Activated T-cell treated with anti-CD3 and anti-CD28 coated beads for 24 hours (primary cell): ENCODE data around the gene NUDT22.
"Not testable (repeated sequence)": the region's sequence is repeated elsewhere in the genome, so short reads cannot be mapped to it uniquely, and the experiment has no call there.

Experiments used
- DNase-seq: peaks from one replicate; pipeline ENCODE4 v3.0.0-alpha.2; 2020; ENCODE audit warnings: low read depth

NUDT22 gene

DNA sequence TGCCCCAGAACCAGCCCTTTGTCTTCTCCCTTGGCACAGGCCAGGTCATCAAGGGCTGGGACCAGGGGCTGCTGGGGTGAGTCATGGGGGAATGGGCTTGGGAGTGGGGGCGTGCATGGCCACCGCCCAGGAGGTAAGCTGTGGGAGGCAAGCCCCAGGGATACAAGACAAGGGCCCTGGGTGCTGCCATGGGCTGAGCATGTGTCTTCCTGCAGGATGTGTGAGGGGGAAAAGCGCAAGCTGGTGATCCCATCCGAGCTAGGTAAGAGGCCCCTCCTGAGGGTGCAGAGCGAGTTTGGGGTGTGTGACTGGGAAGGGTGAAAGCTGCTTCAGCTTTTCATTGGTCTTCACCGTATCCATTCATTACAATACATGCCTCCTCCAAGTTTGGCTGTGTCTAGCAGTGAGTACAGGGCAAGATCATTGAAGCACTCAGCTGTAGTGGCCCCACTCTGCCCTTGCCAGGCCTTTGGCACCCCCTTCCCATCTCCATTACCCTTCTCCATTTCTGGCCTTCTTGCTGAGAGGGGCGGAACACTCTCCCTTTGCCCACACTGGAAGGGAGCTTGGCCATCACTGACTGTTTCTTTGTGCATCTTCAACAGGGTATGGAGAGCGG is 17.3 kb downstream of the NUDT22 start:
- DNase-seq = no peak

- no peak for DNase-seq
Measured at GRCh38 chr11:64244107-64244506, 18.0 kb downstream of the NUDT22 start.

- DNase-seq = no peak
Measured at GRCh38 chr11:64244966-64245365, 18.9 kb downstream of the NUDT22 start.

- no peak for DNase-seq
Measured at GRCh38 chr11:64245401-64245796, 19.3 kb downstream of the NUDT22 start.

DNA sequence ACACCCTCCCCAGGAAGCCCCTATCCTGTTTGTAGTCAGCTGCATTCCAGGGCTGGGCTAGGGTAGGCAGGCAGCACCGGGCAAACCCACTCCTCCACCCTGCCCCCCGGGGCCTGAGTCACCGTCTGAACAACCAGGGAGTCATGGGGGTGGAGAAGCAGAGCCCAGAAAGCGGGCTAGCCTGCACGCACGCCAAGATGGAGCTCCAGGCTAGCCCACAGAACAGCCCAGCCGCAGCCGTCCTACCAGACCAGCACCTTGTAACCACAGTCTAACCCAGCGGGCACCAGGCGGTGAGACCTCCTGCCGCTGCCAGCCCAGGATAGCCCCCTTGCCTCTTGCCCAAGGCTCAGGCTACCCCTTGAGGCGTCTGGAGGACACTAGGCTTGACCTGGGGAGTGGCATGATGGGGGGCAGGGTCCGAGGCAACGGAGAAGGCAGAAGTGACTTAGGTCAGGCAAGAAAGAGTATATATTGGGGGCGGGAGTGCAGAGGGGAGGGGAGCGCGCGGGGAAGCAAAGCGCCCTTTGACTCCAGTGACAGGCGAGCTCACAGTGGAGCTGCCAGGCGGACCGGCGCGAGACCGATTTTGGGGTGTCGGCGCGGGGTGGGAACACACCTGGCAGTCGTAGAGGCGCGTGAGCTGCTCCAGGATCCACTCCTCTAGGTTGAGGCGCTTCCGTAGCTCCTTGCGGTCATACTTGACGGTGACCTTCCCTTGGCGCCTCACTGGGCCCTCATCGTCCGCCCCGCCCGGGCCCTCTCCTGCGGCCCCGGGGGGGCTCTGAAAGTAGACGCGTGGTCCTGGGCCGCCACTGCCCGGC is 19.9 kb downstream of the NUDT22 start:
- peak; percentile 74 for DNase-seq

GRCh38 chr11:64246621-64246870 is 20.5 kb downstream of the NUDT22 start:
- not testable (repeated sequence) for DNase-seq

DNA sequence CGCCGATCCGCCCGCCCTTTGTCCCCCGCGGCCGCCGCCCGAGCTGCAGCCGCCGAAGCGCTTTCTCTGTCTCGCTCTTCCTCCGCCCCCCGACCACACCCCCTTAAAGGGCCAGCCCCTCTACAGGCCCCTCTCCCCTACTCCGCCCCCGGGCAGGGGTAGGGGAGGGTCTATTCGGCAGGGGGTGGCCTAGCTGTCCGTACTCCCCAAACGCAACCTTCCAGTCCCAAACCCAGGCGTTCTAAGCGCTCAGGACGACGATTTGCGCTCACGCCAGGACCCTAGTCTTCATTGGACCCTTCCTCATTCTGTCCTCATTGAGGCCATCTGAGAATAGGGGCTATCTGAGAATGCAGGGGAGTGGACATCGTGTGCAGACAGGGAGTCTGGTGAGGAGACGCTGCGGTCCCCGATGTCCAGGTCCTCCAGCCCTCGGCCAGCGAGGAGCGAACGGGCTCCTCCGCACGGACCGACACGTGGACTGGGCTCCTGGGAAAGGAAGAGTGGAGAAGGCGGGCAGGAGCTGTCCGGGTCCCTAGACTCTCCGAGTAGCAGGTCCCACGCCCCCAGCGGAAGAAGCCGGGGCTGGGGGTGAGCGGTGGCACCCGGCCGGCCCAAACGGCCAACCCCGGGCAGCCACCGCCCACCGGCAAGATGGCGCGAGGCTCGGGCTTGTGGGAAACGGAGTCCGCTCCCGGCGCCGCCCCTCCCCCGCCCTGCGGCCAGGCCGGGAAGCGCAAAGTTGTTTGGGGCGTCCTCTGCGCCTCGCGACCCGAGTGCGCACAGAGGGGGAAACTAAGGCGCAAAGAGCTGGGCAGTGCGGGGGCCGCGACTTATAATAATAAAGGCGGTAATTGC is 21.0 kb downstream of the NUDT22 start, which contains the start of gene PPP1R14B:
Gene PPP1R14B (minus strand): TSS at position 73 of the 858 bp plus-strand sequence. CDS start 270 bp downstream, outside the sequence.
- DNase-seq = peak; percentile 76

DNA sequence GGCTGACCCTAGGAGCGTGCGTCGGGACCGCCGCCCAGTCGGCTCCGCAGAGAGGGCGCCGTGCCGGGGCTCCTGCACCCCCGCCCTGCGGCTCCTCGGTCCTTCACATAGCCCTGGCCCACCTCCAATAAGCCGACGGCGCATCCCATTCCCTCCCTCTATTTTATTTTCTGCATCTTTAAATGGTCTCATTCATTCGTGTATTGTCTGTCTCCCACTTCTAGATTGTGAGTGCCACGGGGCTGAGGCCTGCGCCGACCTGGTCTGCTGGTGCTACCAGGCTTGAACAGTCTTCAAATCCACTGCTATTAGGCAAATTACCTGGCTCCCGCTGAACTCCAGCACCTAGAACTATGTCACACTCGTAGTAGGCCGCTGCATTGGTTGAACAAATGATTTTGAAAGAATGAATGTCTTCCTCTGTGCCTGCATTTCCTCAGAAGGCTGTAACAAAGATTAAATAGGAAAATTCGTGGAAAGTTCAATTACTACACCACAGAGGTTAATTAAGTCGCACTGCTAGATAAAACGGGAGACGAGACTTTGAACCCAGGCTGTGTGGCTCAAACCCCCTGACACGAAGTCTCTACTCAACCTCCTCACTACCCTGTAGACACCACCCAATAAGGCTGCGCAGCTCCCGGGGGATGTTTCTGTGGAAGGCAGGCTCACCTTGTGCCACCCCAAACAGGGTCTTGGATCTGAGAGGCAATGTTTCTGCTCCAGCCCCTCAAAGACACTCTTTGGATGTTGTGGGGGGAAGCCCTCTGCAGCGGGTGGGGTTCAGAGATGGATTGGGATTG is 21.9 kb downstream of the NUDT22 start:
- no peak for DNase-seq

DNA sequence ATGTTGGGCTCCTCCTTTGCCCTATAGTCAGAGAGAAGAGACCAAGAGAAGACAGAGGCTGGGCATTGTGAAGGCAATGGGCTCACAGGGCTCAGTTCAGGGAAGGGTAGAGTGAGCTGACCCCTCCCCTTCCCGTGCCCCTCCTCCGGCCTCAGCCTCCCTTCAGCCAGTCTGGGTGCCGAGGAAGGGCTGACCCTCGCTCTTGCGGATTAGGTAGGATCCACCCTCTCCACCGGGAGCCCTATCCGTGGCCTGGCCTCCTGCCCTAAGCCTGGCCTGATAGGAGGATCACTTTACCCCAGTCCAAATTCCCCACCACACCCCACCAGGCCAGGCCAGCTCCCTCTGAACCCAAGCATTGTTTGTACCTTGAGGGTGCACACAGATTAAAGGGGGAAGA is 22.5 kb downstream of the NUDT22 start:
- DNase-seq = no peak

DNA sequence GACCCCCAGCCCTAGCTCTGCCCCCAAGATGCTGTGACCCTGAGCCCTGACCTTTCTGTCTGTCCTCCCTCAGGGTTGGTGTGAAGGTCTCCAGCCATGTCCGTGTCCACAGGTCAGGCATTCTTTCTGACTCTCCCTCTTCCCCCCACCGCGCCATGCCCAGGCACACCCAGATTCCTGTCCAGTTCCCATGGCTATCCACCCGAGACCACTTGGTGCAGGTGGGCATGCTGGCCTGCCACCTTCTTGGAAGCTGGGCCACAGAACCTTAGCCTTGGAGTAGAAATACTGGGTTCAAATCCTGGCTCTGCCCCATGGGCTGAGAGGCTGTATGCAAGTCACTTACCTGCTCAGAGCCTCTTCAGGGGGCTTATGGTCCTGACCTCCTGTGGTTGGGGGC is 23.0 kb downstream of the NUDT22 start:
- DNase-seq = no peak

DNA sequence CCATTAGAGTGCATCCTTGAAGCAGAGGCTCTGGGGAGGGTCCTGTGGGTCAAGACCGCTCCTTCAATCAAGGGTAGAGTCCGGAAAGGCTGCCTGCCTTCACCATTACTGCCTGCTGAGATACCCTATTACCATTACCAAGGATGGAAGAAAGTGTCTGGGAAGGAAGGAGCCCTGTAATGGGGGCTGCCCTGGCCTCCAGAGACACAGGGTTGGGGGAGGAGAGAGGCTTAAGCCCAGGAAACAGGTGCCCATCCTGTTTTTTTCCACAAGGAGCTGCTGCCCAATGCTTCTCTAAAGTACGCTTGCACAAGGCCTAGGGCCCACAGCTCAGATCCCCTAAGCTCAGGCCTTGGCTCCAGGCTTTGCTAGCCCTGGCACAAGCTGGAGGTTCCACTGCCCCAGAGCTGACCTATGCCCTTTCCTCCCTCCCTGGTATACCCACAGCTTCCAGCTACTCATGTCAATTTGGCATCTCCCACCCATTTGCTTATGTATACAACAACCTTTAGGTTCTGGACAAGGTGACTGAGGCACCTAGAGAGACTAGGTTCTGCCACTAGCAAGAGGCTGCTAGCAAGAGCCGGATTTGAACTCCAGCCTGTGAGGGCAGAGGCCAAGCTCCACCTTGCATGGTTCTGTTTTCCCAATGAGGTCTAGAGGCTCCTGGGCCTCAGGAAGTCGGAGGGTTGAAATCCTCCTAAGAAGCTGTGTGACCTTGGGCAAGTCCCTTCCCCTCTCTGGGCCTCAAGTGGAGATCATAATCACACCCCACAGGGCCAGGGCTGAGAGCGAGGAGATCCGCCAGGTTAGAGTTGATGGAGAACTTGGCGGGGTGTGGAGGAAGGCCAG is 23.7 kb downstream of the NUDT22 start:
- DNase-seq = no peak

DNA sequence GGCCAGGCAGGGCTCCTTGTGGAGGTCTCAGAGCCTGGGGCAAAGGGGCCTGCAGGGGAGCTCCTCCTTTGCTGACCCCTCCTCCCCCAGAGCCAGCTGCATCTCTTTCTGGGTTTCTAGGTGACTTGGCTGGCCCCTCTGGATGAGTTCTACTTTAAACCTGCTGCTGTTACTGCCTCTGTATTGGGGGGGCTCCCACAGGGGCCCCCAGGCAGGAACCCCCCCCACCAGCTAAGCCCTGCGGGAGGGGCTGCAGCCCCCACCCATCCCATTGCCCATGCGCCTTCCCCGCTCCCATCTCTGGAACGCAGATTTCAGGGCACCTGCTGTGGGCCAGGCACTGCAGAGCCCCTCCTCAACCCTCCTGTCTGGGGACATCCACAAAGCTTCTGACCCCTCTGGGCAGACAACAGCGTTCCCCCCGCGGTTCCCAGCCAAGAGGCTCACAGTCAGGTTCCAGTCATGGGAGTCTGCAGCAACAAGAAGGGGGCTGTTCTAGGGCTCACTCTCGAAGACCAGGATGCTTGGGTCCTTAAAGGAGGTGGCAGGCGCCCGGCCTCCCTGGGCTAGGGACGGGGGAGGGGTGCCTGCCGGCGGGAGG is 24.4 kb downstream of the NUDT22 start:
- DNase-seq = no peak

DNA sequence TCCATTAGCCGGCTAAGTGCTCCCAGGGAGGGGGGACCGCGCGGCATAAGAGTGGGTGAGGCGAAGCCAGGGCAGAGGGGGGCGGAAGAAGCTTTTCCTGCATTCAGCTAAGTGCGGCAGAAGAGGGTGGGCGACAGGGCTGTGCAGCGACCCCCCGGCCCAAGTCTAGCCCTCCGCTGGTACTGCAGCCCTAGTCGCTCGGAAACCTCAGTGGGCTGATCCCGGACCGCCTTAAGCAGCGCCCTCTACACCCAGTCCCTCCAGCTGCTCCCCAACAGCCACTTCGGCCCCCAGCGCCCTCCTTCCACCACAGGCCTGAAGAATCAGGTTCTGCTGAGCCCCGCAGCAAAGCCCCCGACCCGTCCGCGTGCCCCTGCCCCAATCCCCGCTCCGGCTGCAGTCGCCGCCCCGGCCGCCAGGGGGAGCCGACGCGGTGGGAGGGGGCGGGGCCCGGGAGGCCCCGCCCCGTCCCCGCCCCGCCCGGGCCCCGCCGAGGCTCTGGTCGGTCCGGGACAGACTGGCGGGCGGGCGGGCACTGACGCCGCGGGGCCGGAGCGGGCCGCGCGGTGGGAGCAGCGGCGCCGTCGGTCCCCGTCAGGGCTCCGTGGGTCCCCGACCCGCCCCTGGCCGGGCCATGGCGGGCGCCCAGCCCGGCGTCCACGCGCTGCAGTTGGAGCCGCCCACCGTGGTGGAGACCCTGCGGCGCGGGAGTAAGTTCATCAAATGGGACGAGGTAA is 25.1 kb downstream of the NUDT22 start, which contains the start of gene PLCB3:
Gene PLCB3 (plus strand): TSS at position 515 of the 737 bp plus-strand sequence. CDS start 120 bp downstream, at position 635.
- DNase-seq = no peak

DNA sequence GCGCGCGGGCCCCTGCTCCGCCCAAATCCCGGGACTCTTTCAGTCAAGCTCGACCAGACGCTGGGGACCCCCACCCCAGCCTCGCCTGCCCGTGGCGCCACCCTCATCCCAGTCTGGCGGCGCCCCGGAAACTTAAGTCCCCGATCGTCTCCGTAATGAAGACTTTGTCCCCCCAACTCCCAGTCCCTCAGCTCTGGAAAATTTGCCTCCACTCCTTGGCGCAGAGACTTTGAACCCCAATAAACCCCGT is 25.6 kb downstream of the NUDT22 start:
- no peak for DNase-seq

- no peak for DNase-seq
Measured at GRCh38 chr11:64252003-64252872, 26.2 kb downstream of the NUDT22 start.

- no peak for DNase-seq
Measured at GRCh38 chr11:64253043-64253442, 27.0 kb downstream of the NUDT22 start.

DNA sequence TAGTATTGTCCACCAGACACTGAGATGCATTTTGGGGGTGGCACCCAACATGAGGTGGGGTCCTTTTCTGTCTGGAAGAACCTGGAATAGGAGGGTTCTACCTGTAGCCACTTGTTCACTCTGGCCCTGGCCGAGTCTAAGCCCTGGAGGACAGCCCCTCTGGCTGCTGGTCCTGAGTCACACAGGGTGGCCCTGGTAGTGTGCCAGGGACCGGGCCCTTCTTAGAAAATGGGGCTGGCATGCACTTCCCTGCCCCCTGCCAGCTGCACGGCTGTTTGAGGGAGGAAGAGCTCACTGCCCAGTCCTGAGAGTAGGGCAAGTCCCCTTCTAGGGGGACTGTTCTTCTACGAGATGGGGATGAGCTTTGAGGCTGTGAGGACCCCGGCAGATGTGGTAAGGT is 27.4 kb downstream of the NUDT22 start:
- DNase-seq = no peak

- DNase-seq = no peak
Measured at GRCh38 chr11:64254326-64254725, 28.3 kb downstream of the NUDT22 start.
